ENCODE measurements around the gene BAIAP2L2. TPM values are rescaled to one million over a fixed set of nuclear protein-coding genes. Genes with fewer than 3 reads are reported as not detected.

Gene BAIAP2L2
- total RNA-seq, 1 donor from 2014 or later, result 0.64 TPM

DNA sequence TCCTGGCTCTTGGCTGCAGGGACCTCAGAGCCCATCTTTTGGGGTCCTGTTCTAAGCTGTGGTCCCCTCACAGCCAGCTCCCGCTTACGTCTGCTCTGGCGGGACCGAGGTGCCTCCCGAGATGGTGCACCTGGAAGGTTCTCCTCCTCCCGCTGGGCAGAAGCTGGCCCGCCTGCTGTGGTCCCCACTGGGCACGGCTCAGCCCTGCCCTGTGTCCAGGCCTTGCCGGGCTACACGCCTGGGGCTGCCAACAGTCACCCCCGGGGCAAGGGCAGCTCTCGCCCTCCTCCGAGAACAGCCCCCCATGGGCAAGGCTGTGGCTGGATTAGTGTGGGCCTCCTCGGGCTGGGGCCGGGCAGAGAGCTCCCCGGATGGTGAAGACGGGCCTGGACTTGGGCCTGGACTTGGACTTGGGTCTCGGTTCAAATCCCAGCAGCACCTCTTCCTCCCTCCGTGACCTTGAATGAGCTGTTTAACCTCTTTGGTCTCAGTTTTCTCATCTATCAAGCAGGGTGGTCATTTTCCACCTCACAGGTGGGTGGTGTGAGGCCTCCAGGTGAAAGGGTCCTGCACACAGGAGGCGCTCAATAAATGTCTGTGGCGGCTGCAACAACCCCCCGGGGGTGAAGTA, 998 bp downstream of the BAIAP2L2 start:
- ChIA-PET POLR2A (no interaction called here), CTCF (no interaction called here)

DNA sequence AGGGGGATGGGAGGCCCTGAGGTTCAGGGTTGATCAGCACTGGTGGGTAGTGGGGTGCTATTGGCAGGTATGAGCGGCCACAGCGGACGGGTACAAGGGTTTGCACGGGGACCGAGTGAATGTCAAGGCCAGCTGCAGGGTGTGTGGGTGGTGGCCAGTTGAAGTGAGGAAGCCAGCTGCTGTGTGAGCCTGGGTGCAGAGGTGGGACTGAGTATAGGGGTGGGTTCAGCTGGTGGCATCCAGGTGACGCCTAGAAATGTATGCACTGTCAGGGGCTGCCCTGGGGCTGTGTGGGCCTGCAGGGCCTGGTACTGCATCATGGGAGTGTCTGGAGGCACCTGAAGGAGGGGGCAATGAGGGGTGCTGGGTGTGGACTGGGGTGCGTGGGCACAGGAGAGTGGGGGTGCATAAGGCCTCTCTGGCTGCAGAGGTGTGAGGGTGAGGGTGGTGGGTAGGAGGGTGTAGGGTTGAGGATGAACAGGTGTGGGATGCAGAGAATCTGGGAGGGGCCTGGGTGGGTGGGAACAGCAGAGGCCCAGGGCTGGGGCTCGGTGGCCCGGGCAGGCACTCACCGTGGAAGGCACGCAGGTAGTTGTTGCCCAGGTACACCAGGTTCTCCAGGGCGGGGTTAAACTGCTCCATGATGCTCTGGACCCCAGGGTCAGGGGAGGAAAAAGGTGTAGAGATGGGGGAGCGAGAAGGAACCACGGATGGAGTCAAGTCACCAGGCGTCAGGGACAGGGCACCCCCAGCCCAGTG, 1.7 kb downstream of the BAIAP2L2 start:
- Mint-ChIP-seq H3K9me3 (no peaks in the 10 kb centered on the region), H3K27ac (no peak overlapping the region), H3K4me1 (no peaks in the 10 kb centered on the region), H3K4me3 (no peak overlapping the region), H3K36me3 (ENCODE audit: low read depth) (peaks cover 2% of the 10 kb centered on the region), H3K27me3 (no peaks in the 10 kb centered on the region)
- DNase-seq (no peak), ATAC-seq (ENCODE audit: low read depth) (no peak)
- intact Hi-C loops (cut with micrococcal nuclease), result no loop called here
- ChIA-PET POLR2A (no interaction called here), CTCF (no interaction called here)
- TF ChIP-seq CTCF (IDR thresholded peaks at IDR 0.05), result no peak

More for the DNA sequence above, 998 bp downstream of the BAIAP2L2 start:
- Mint-ChIP-seq H3K4me1 (no peaks in the 10 kb centered on the region), H3K36me3 (ENCODE audit: low read depth) (peaks cover 2% of the 10 kb centered on the region), H3K27ac (peak overlapping the region; percentile 56), H3K27me3 (no peaks in the 10 kb centered on the region), H3K9me3 (no peaks in the 10 kb centered on the region), H3K4me3 (no peak overlapping the region)
- no peak for DNase-seq
- ATAC-seq (ENCODE audit: low read depth), result no peak
- intact Hi-C loops (cut with micrococcal nuclease), result loop anchor here (5.0 kb wide), 1 partner anchor 103 kb away; no protein-coding TSS in a partner anchor
- no peak for TF ChIP-seq CTCF (IDR thresholded peaks at IDR 0.05)

- no peak overlapping the region for H3K4me3 Mint-ChIP-seq
- peaks cover 2% of the 10 kb centered on the region for H3K36me3 Mint-ChIP-seq (ENCODE audit: low read depth)
- TF ChIP-seq CTCF (IDR thresholded peaks at IDR 0.05), result no peak
- no peaks in the 10 kb centered on the region for H3K27me3 Mint-ChIP-seq
- no peak for DNase-seq
- ChIA-PET POLR2A (no interaction called here), CTCF (no interaction called here)
- no peak overlapping the region for H3K27ac Mint-ChIP-seq
- intact Hi-C loops (cut with micrococcal nuclease), result no loop called here
- no peaks in the 10 kb centered on the region for H3K9me3 Mint-ChIP-seq
- no peaks in the 10 kb centered on the region for H3K4me1 Mint-ChIP-seq
- ATAC-seq (ENCODE audit: low read depth), result no peak
Observed at GRCh38 chr22:38107692-38108515, 2.6 kb downstream of the BAIAP2L2 start.

DNA sequence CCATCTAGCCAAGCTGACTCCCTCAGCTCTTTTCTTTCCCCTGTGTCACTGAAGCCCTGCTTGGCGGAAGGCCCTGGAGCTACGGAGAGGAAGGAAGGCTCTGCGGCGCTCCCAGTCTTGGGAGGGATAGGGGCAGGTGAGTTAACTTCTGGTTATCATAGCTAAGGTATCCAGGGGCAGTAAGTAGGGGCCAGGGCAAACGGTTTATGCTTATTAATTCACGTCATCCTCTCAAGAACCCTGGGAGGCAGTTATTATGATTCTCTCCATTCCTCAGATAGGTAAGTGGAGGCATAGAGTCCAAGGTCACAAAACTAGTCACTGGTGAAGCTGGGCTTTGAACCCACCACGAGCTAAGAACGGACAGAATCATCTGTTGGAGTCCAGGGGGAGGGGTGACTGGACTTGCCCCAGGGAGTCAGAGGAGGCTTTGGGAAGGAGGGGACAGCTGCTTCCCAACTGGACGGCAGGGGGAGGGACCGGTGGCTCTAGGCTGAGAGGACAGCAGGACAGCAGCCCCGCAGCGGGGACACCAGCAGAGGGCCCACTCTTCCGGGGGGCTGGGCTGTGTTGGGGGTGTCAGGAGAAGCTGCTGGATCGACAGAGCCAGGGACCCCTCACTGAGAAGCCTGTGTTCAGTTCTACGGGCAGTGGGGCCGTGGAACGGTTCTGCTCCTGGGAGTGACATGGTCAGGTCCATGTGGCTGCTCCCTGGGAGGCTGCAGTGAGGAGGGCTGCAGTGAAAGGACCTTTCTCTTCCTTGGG, 3.5 kb downstream of the BAIAP2L2 start:
- H3K27me3 Mint-ChIP-seq, result no peaks in the 10 kb centered on the region
- CTCF ChIA-PET, result no interaction called here
- no peaks in the 10 kb centered on the region for H3K36me3 Mint-ChIP-seq (ENCODE audit: low read depth)
- DNase-seq, result no peak
- no peak overlapping the region for H3K27ac Mint-ChIP-seq
- intact Hi-C loops (cut with micrococcal nuclease), result no loop called here
- H3K4me1 Mint-ChIP-seq, result no peaks in the 10 kb centered on the region
- H3K4me3 Mint-ChIP-seq, result no peak overlapping the region
- no peaks in the 10 kb centered on the region for H3K9me3 Mint-ChIP-seq
- ATAC-seq (ENCODE audit: low read depth), result no peak
- no peak for TF ChIP-seq CTCF (IDR thresholded peaks at IDR 0.05)
- POLR2A ChIA-PET, result no interaction called here
